Tibial artery (tissue), 4 donors: Measurements from ENCODE around the gene NSD1.
"Not testable (repeated sequence)": the region's sequence is repeated elsewhere in the genome, so short reads cannot be mapped to it uniquely, and the experiment has no call there.

ENCODE experiments used
- DNase-seq, 2 donors: peaks; one replicate each; pipeline ENCODE4 v3.0.0-alpha.2; 2019
- H3K27ac ChIP-seq, 2 donors: fragments of 200-600 bp; sonication (generic) in 1 of 2; 1 replicate in 1 of 2; 2 replicates in 1 of 2; pipeline ENCODE4 v1.5.1; 2018 to 2019; ENCODE audit warnings: mild to moderate bottlenecking in 1 of 2
- H3K27me3 ChIP-seq, 2 donors: fragments of 200-600 bp; sonication (generic) in 1 of 2; one replicate each; pipeline versions ENCODE4 v1.5.1 to v1.6.0; 2016 to 2019
- H3K36me3 ChIP-seq, 3 donors: fragments of 200-600 bp; sonication (generic) in 2 of 3; one replicate each; pipeline ENCODE4 v1.5.1; 2016 to 2019; ENCODE audit warnings: mild to moderate bottlenecking in 2 of 3
- H3K4me1 ChIP-seq, 4 donors: fragments of 200-600 bp; sonication (generic) in 2 of 4; 1 replicate in 3 of 4; 2 replicates in 1 of 4; pipeline ENCODE4 v1.5.1; 2016 to 2019
- H3K4me3 ChIP-seq, 2 donors: fragments of 200-600 bp; sonication (generic) in 1 of 2; 1 replicate in 1 of 2; 2 replicates in 1 of 2; pipeline ENCODE4 v1.5.1; 2018 to 2019; ENCODE audit warnings: mild to moderate bottlenecking in 2 of 2
- H3K9me3 ChIP-seq, 3 donors: fragments of 200-600 bp; sonication (generic) in 1 of 3; one replicate each; pipeline ENCODE4 v1.5.1; 2016 to 2019
- intact Hi-C: fragments of 100-400 bp; cut with DNase I; formaldehyde crosslinking; loops from one replicate; pipeline ENCODE4 v1.15.0; 2023; ENCODE audit warnings: low total_unique reads
- TF ChIP-seq, protein P1 (sequence below), 2 experiments: fragments of 200-600 bp in 1 of 2; fragments of 450-650 bp in 1 of 2; IDR thresholded peaks; one replicate each; pipeline ENCODE4 v1.5.1; 2017 to 2019; ENCODE audit warnings: antibody characterized with exemption in 2 of 2, mild to moderate bottlenecking in 1 of 2, moderate library complexity in 1 of 2

Gene NSD1

DNA sequence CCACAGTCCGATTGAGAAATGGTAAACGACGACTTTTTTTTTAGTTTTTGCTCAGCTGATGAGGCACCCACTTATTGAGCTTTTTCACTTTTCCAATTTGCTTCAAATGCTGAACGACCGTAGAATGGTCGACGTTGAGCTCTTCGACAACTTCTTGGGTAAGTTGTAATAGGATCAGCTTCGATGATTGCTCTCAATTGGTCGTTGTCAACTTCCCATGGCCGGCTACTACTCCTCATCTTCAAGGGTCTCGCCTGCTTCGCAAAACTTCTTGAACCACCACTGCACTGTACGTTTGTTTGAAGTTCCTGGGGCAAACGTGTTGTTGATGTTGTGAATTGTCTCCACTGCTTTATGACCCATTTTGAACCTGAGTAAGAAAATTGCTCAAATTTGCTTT lies 35.7 kb downstream of the NSD1 start:
- H3K27me3 ChIP-seq, result no peaks in the 10 kb centered on the region
- intact Hi-C loops, result no loop called here
- H3K36me3 ChIP-seq, result peaks cover 0 to 15% (median 0%) of the 10 kb centered on the region in 3 donors
- H3K27ac ChIP-seq, result no peak overlapping the region
- H3K9me3 ChIP-seq, result no peaks in the 10 kb centered on the region
- no peak overlapping the region for H3K4me3 ChIP-seq
- DNase-seq, result no peak
- TF ChIP-seq, protein P1, sequence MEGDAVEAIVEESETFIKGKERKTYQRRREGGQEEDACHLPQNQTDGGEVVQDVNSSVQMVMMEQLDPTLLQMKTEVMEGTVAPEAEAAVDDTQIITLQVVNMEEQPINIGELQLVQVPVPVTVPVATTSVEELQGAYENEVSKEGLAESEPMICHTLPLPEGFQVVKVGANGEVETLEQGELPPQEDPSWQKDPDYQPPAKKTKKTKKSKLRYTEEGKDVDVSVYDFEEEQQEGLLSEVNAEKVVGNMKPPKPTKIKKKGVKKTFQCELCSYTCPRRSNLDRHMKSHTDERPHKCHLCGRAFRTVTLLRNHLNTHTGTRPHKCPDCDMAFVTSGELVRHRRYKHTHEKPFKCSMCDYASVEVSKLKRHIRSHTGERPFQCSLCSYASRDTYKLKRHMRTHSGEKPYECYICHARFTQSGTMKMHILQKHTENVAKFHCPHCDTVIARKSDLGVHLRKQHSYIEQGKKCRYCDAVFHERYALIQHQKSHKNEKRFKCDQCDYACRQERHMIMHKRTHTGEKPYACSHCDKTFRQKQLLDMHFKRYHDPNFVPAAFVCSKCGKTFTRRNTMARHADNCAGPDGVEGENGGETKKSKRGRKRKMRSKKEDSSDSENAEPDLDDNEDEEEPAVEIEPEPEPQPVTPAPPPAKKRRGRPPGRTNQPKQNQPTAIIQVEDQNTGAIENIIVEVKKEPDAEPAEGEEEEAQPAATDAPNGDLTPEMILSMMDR (IDR thresholded peaks at IDR 0.05), result no peak
- H3K4me1 ChIP-seq, result peaks cover 0 to 6% (median 2%) of the 10 kb centered on the region in 4 donors

DNA sequence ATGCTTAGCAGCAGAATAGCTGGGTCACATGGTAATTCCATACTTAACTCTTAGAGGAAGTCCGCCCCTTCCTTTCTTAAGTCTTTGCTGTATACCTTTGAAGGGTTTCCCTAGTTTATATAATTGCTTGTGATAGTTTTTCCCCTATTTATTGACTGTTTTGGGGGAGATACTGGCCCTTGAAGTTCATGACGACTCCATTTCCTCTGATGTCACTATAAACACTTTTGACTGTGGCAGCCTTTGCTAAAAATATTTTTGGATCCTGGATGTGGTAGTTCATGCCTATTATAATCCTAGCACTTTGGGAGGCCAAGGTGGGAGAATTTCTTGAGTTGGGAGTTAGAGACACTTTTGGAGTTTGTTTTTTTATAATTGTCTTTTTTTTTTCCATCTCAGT lies 38.4 kb downstream of the NSD1 start:
- Histone ChIP-seq H3K36me3 (peaks cover 0 to 3% (median 0%) of the 10 kb centered on the region in 3 donors), H3K4me3 (no peak overlapping the region), H3K27ac (no peak overlapping the region), H3K4me1 (peaks cover 0 to 12% (median 2%) of the 10 kb centered on the region in 4 donors), H3K27me3 (no peaks in the 10 kb centered on the region), H3K9me3 (no peaks in the 10 kb centered on the region)
- TF ChIP-seq, protein P1 (IDR thresholded peaks at IDR 0.05), result no peak
- intact Hi-C loops, result no loop called here
- no peak for DNase-seq

DNA sequence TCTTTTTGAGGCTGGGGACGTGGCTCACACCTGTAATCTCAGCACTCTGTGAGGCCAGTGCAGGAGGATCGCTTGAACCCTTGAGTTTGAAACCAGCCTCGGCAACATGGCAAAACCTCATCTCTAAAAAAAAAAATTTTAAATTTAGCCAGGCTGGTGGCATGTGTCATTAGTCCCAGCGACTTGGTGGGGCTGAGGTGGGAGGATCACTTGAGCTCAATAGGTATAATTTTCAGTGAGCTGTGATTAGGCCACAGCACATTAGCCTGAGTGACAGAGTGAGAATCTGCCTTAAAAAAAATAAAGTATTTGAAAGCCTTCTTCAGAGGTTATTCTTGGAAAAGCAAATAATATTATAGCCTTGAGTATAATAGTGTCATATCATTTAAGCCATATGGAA lies 41.8 kb downstream of the NSD1 start:
- Histone ChIP-seq H3K36me3 (no peaks in the 10 kb centered on the region), H3K4me3 (no peak overlapping the region), H3K27me3 (no peaks in the 10 kb centered on the region), H3K9me3 (no peaks in the 10 kb centered on the region), H3K4me1 (peaks cover 0 to 25% (median 2%) of the 10 kb centered on the region in 4 donors), H3K27ac (no peak overlapping the region)
- TF ChIP-seq, protein P1 (IDR thresholded peaks at IDR 0.05), result no peak
- intact Hi-C loops, result no loop called here
- DNase-seq, result no peak

DNA sequence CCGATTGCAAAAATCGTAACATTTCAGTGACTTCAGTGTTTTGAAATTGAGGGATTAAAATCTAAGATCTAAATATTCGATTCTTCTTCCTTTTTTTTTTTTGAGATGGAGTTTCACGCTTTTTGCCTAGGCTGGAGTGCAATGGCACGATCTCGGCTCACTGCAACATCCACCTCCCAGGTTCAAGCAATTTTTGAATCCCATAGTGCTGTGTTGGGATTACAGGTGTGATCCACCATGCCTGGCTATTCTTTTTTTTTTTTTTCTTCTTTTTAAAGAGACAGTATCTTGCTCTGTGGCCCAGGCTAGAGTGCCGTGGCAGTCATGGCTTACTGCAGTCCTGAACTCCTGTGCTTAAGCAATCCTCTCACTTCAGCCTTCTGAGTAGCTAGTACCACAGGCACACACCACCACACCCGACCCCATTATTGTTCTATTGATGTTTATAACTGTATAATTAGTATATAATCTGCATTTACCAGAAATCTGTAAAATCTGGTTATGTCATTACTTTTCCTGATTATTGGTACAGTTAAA lies 42.7 kb downstream of the NSD1 start:
- Histone ChIP-seq H3K27me3 (no peaks in the 10 kb centered on the region), H3K27ac (no peak overlapping the region), H3K4me3 (no peak overlapping the region), H3K36me3 (no peaks in the 10 kb centered on the region), H3K4me1 (peaks cover 0 to 25% (median 2%) of the 10 kb centered on the region in 4 donors), H3K9me3 (no peaks in the 10 kb centered on the region)
- intact Hi-C loops, result no loop called here
- TF ChIP-seq, protein P1 (IDR thresholded peaks at IDR 0.05), result no peak
- DNase-seq, result no peak

DNA sequence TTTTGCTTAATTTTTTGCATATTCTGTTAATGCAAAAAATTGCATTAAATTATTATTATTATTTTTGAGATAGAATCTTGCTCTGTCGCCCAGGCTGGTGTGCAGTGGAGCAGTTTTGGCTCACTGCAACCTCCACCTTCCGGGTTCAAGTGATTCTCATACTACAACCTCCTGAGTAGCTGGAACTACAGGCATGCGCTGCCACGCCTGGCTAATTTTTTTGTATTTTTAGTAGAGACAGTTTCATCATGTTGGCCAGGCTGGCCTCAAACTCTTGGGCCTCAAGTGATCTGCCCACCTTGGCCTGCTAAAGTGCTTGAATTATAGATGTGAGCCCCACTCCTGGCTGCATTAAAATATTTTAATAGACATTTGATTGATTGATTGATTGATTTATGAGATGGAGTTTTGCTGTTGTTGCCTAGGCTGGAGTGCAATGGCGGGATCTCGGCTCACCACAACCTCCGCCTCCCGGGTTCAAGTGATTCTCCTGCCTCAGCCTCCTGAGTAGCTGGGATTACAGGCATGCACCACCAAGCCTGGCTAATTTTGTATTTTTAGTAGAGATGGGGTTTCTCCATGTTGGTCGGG lies 44.4 kb downstream of the NSD1 start:
- H3K36me3 ChIP-seq, result not testable (repeated sequence)

DNA sequence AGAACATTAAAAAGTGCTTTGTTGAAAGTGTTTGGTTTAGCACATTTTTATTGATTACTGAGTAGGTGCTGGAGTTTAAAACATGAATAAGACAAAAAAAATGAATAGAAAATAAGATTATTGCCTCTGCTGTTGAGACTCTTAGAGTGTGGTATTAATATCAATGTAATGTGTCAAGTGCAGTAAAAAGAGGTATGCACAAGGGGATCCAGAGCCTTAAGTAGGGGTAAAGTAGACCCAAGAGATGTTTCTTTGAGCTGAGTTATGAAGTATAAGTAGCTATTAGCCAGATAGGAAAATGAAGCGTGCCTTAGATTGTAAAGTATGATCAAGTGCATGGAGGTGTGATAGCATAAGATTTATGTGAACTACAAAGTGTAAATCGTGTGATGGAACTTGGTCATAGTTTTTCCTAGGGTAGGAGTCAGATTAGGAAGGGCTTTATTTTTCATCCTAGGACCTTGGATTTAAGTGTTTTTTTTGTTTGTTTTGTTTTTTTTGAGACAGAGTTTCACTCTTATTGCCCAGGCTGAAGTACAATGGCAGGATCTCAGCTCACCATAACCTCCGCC lies 45.2 kb downstream of the NSD1 start:
- TF ChIP-seq, protein P1 (IDR thresholded peaks at IDR 0.05), result no peak
- peaks cover 0 to 19% (median 0%) of the 10 kb centered on the region in 4 donors for H3K4me1 ChIP-seq

More for the DNA sequence above, 44.4 kb downstream of the NSD1 start:
- H3K4me3 ChIP-seq, H3K27me3 ChIP-seq, DNase-seq, H3K9me3 ChIP-seq, H3K27ac ChIP-seq: not testable (repeated sequence)
- H3K4me1 ChIP-seq, result peaks cover 0 to 19% (median 0%) of the 10 kb centered on the region in 4 donors
- intact Hi-C loops, result loop anchor here (2.0 kb wide), 1 partner anchor 55 kb away; no protein-coding TSS in a partner anchor

More for the DNA sequence above, 45.2 kb downstream of the NSD1 start:
- Histone ChIP-seq H3K36me3 (no peaks in the 10 kb centered on the region), H3K9me3 (no peaks in the 10 kb centered on the region), H3K27ac (no peak overlapping the region), H3K4me3 (no peak overlapping the region), H3K27me3 (no peaks in the 10 kb centered on the region)
- no peak for DNase-seq
- intact Hi-C loops, result loop anchor here (2.0 kb wide), 1 partner anchor 54 kb away; no protein-coding TSS in a partner anchor
